ENCODE measurements around the gene ZNRD2. TPM values are rescaled to one million over a fixed set of nuclear protein-coding genes. Genes with fewer than 3 reads are reported as not detected.

The ZNRD2 gene
- total RNA-seq, 1 donor from 2014 or later, result 94.6 TPM

GRCh38 chr11:65593518-65594414, 23.5 kb downstream of the ZNRD2 start:
- intact Hi-C loops (cut with micrococcal nuclease), result no loop called here
- H3K9me3 Mint-ChIP-seq, result no peaks in the 10 kb centered on the region
- no peaks in the 10 kb centered on the region for H3K27me3 Mint-ChIP-seq (ENCODE audit: insufficient read depth)
- peak overlapping the region; percentile 23 for H3K27ac Mint-ChIP-seq
- no peak for DNase-seq (ENCODE audit: low spot score)
- H3K4me1 Mint-ChIP-seq (ENCODE audit: low read depth), result peaks cover 19% of the 10 kb centered on the region
- peaks cover 18% of the 10 kb centered on the region for H3K36me3 Mint-ChIP-seq (ENCODE audit: low read depth)
- H3K4me3 Mint-ChIP-seq, result no peak overlapping the region

- Mint-ChIP-seq H3K27ac (peak overlapping the region; percentile 29), H3K4me3 (peak overlapping the region; percentile 35), H3K36me3 (ENCODE audit: low read depth) (peaks cover 18% of the 10 kb centered on the region), H3K4me1 (ENCODE audit: low read depth) (peaks cover 14% of the 10 kb centered on the region), H3K27me3 (ENCODE audit: insufficient read depth) (no peaks in the 10 kb centered on the region), H3K9me3 (no peaks in the 10 kb centered on the region)
- intact Hi-C loops (cut with micrococcal nuclease), result no loop called here
- no peak for DNase-seq (ENCODE audit: low spot score)
These were observed 24.9 kb downstream of the ZNRD2 start for GRCh38 chr11:65595131-65595530.

GRCh38 chr11:65595543-65596281, 25.4 kb downstream of the ZNRD2 start, which contains the start of gene KCNK7:
Gene KCNK7, minus strand, starts transcription at chr11:65595800. Its CDS starts 28 bp downstream, at chr11:65595772.
- peak within 1 kb of the TSS; percentile 35 for H3K4me3 Mint-ChIP-seq
- DNase-seq (ENCODE audit: low spot score), result no peak
- no peaks in the 10 kb centered on the region for H3K27me3 Mint-ChIP-seq (ENCODE audit: insufficient read depth)
- no peaks in the 10 kb centered on the region for H3K9me3 Mint-ChIP-seq
- peak within 1 kb of the TSS; percentile 29 for H3K27ac Mint-ChIP-seq
- intact Hi-C loops (cut with micrococcal nuclease), result no loop called here
- peaks cover 13% of the 10 kb centered on the region for H3K36me3 Mint-ChIP-seq (ENCODE audit: low read depth)
- peaks cover 14% of the 10 kb centered on the region for H3K4me1 Mint-ChIP-seq (ENCODE audit: low read depth)

- intact Hi-C loops (cut with micrococcal nuclease), result no loop called here
- H3K27me3 Mint-ChIP-seq (ENCODE audit: insufficient read depth), result no peaks in the 10 kb centered on the region
- H3K36me3 Mint-ChIP-seq (ENCODE audit: low read depth), result peaks cover 11% of the 10 kb centered on the region
- H3K4me3 Mint-ChIP-seq, result no peak overlapping the region
- H3K27ac Mint-ChIP-seq, result peak overlapping the region; percentile 1
- no peaks in the 10 kb centered on the region for H3K9me3 Mint-ChIP-seq
- no peak for DNase-seq (ENCODE audit: low spot score)
- peaks cover 14% of the 10 kb centered on the region for H3K4me1 Mint-ChIP-seq (ENCODE audit: low read depth)
These were observed 26.2 kb downstream of the ZNRD2 start for GRCh38 chr11:65596520-65596919.

DNA sequence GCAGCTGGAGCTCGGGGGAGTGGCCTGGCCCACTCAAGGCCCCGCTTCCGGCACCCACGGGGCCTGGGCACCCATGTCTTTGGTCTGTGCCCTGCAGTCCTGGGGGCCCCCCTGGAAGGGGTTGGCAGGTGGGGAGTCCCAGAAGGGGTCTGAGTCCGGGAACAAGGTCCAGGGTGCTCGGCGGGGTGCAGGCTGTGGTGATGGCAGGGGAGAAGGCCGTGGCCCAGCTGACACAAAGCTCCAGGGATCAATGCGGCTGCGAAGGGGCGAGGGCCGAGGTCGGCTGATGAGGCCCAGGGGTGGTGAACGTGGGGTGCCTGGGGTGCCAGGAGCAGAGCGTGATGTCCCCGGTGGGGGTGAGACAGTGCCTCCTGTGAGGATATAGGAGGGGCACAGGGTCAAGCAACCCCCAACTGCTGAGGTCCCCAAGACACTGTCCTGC, 28.0 kb downstream of the ZNRD2 start:
- H3K27me3 Mint-ChIP-seq (ENCODE audit: insufficient read depth), result no peaks in the 10 kb centered on the region
- DNase-seq (ENCODE audit: low spot score), result no peak
- H3K36me3 Mint-ChIP-seq (ENCODE audit: low read depth), result peaks cover 15% of the 10 kb centered on the region
- H3K4me3 Mint-ChIP-seq, result no peak overlapping the region
- no peak overlapping the region for H3K27ac Mint-ChIP-seq
- peaks cover 14% of the 10 kb centered on the region for H3K4me1 Mint-ChIP-seq (ENCODE audit: low read depth)
- H3K9me3 Mint-ChIP-seq, result no peaks in the 10 kb centered on the region
- intact Hi-C loops (cut with micrococcal nuclease), result no loop called here

GRCh38 chr11:65599216-65599954, 29.1 kb downstream of the ZNRD2 start:
- no peak for DNase-seq (ENCODE audit: low spot score)
- no peak overlapping the region for H3K27ac Mint-ChIP-seq
- H3K4me1 Mint-ChIP-seq (ENCODE audit: low read depth), result peaks cover 14% of the 10 kb centered on the region
- no peaks in the 10 kb centered on the region for H3K9me3 Mint-ChIP-seq
- H3K36me3 Mint-ChIP-seq (ENCODE audit: low read depth), result peaks cover 19% of the 10 kb centered on the region
- intact Hi-C loops (cut with micrococcal nuclease), result no loop called here
- no peak overlapping the region for H3K4me3 Mint-ChIP-seq
- H3K27me3 Mint-ChIP-seq (ENCODE audit: insufficient read depth), result no peaks in the 10 kb centered on the region

DNA sequence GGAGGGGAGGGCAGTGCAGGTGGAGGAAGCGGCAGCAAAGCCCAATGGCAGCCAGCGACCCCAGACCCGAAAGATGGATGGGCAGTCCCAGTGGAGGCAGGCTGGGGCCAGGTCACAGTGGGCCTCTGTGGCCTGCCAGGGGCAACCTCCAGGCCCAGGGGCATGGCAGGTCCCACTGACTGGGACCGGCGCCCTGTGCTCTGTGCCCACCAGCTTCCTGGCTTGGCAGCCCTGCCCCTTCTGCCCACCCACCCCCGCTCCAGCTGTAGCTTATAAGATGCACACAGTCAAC, 29.6 kb downstream of the ZNRD2 start:
- H3K9me3 Mint-ChIP-seq, result no peaks in the 10 kb centered on the region
- no peak overlapping the region for H3K4me3 Mint-ChIP-seq
- H3K27ac Mint-ChIP-seq, result no peak overlapping the region
- intact Hi-C loops (cut with micrococcal nuclease), result no loop called here
- peaks cover 12% of the 10 kb centered on the region for H3K4me1 Mint-ChIP-seq (ENCODE audit: low read depth)
- H3K27me3 Mint-ChIP-seq (ENCODE audit: insufficient read depth), result no peaks in the 10 kb centered on the region
- no peak for DNase-seq (ENCODE audit: low spot score)
- peaks cover 19% of the 10 kb centered on the region for H3K36me3 Mint-ChIP-seq (ENCODE audit: low read depth)

- peaks cover 7% of the 10 kb centered on the region for H3K4me1 Mint-ChIP-seq (ENCODE audit: low read depth)
- H3K36me3 Mint-ChIP-seq (ENCODE audit: low read depth), result peaks cover 35% of the 10 kb centered on the region
- intact Hi-C loops (cut with micrococcal nuclease), result no loop called here
- H3K27ac Mint-ChIP-seq, result no peak overlapping the region
- no peak for DNase-seq (ENCODE audit: low spot score)
- no peaks in the 10 kb centered on the region for H3K9me3 Mint-ChIP-seq
- no peak overlapping the region for H3K4me3 Mint-ChIP-seq
- no peaks in the 10 kb centered on the region for H3K27me3 Mint-ChIP-seq (ENCODE audit: insufficient read depth)
These were observed 34.0 kb downstream of the ZNRD2 start for GRCh38 chr11:65604258-65604657.

- no peak for DNase-seq (ENCODE audit: low spot score)
- no peaks in the 10 kb centered on the region for H3K9me3 Mint-ChIP-seq
- H3K4me1 Mint-ChIP-seq (ENCODE audit: low read depth), result peaks cover 29% of the 10 kb centered on the region
- H3K4me3 Mint-ChIP-seq, result no peak overlapping the region
- peaks cover 41% of the 10 kb centered on the region for H3K36me3 Mint-ChIP-seq (ENCODE audit: low read depth)
- intact Hi-C loops (cut with micrococcal nuclease), result no loop called here
- H3K27me3 Mint-ChIP-seq (ENCODE audit: insufficient read depth), result no peaks in the 10 kb centered on the region
- peak overlapping the region; percentile 34 for H3K27ac Mint-ChIP-seq
These were observed 36.8 kb downstream of the ZNRD2 start for GRCh38 chr11:65606876-65607613.

DNA sequence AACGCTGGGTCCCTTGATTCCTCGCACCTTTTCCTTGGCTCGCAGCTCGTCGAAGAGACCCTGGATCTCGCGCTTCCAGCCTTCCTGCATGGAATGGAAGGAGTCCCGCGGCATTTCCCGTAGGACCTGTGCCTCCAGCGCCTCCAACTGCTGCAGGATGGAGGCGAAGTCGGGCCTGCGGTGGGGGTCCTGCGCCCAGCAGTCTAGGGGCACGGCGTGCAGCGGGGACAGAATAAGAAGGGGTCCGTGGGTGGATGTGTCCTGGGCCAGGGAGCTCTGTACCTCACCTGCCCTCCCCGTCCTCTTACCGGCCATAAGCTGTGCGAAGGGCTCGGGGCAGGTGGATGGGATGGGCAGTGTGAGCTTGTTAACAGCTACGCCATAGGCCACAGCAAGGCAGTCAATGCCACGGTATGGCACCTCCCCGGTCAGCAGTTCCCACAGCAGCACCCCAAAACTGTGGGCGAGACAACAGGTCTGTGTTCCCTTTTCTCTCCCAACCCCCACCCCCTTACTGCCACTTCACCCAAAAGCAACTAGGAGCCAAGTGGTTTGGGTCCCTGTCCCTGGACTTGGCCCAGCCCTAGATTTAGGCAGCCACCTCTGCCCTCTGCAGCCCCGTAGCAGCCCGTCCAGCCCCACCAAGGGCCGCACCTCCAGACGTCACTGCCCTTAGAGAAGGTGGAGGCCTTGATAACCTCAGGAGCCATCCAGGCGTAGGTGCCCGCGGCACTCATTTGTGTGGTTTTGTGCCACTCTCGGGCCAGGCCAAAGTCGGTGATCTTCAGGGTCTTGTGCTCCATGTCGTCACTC, 37.5 kb downstream of the ZNRD2 start:
- intact Hi-C loops (cut with micrococcal nuclease), result no loop called here
- Mint-ChIP-seq H3K27ac (peak overlapping the region; percentile 16), H3K4me3 (no peak overlapping the region), H3K27me3 (ENCODE audit: insufficient read depth) (no peaks in the 10 kb centered on the region), H3K36me3 (ENCODE audit: low read depth) (peaks cover 46% of the 10 kb centered on the region), H3K9me3 (no peaks in the 10 kb centered on the region), H3K4me1 (ENCODE audit: low read depth) (peaks cover 35% of the 10 kb centered on the region)
- no peak for DNase-seq (ENCODE audit: low spot score)

DNA sequence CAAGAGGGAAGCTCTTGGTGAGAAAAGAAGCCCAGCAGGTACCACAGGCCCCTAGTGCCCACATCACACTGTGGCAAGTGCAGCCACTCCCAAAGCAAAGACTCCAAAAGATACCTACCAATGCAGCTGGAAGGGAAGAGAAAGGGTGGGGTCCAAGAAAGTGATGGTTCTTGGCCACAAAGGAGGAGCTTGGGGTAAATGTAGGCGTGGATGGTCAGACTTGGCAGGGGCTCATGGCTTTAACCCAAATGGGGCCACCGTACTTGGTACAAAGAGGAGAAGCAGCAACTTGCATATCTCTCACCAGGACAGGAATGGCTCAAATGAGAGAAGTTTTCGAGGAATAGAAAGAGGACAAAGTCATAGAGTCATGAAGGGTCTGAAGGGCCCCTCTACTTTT, 39.0 kb downstream of the ZNRD2 start:
- Mint-ChIP-seq H3K27me3 (ENCODE audit: insufficient read depth) (no peaks in the 10 kb centered on the region), H3K36me3 (ENCODE audit: low read depth) (peaks cover 44% of the 10 kb centered on the region), H3K4me3 (peak overlapping the region; percentile 57), H3K4me1 (ENCODE audit: low read depth) (peaks cover 35% of the 10 kb centered on the region), H3K27ac (no peak overlapping the region), H3K9me3 (no peaks in the 10 kb centered on the region)
- intact Hi-C loops (cut with micrococcal nuclease), result no loop called here
- DNase-seq (ENCODE audit: low spot score), result no peak
